PC-3 (cell line): ENCODE results near the gene COPG2. TPM values are rescaled to one million over a fixed set of nuclear protein-coding genes. Genes with fewer than 3 reads are reported as not detected.

Experiments
- ATAC-seq: fragments of 200-7000 bp; cut with Tn5 transposase; 2 replicates; pipeline ENCODE4 v1.9.1; 2020; ENCODE audit warnings: mild to moderate bottlenecking, moderate library complexity
- BruUV-seq: library from RNA; stranded (reverse); fragments of 400-500 nt; replicated peaks from 2 replicates; lab custom pipeline; 2021; lab: Mats Ljungman, UMichigan
- CTCF ChIA-PET: fragments of 300-600 bp; sonication (Branson Sonifier 250); formaldehyde crosslinking; loops from one replicate; lab custom pipeline; 2022; ENCODE audit warnings: antibody characterized with exemption; lab: Charles Lee
- POLR2A ChIA-PET: fragments of 300-600 bp; sonication (Branson Sonifier 250); formaldehyde crosslinking; loops from one replicate; lab custom pipeline; 2022; ENCODE audit warnings: antibody characterized with exemption; ENCODE audit not compliant: unreplicated experiment; lab: Charles Lee
- DNase-seq: peaks from one replicate; pipeline ENCODE4 v3.0.0-alpha.2; 2015
- H2AFZ ChIP-seq: fragments of 300-600 bp; sonication (generic); 2 replicates; pipeline ENCODE4 v1.6.0; 2016; ENCODE audit warnings: antibody characterized with exemption, low read length
- H3F3A ChIP-seq: fragments of 300-600 bp; sonication (generic); one replicate; pipeline ENCODE4 v1.6.0; 2017; ENCODE audit warnings: antibody characterized with exemption, low read length, control low read depth, mild to moderate bottlenecking; ENCODE audit not compliant: unreplicated experiment
- H3K27ac ChIP-seq: fragments of 300-600 bp; sonication (generic); 2 replicates; pipeline ENCODE4 v1.5.1; 2016; ENCODE audit warnings: mild to moderate bottlenecking, low read length
- H3K27me3 ChIP-seq: fragments of 300-600 bp; sonication (generic); 2 replicates; pipeline ENCODE4 v1.6.1; 2016; ENCODE audit warnings: low read length, mixed read lengths
- H3K36me3 ChIP-seq: fragments of 300-600 bp; sonication (generic); 2 replicates; pipeline ENCODE4 v1.6.1; 2016; ENCODE audit warnings: low read depth, mixed run types, low read length, mixed read lengths
- H3K4me1 ChIP-seq: fragments of 300-600 bp; sonication (generic); 2 replicates; pipeline ENCODE4 v1.5.1; 2016; ENCODE audit warnings: low read length; ENCODE audit not compliant: insufficient read depth
- H3K4me2 ChIP-seq: fragments of 300-600 bp; sonication (generic); 2 replicates; pipeline ENCODE4 v1.6.0; 2016; ENCODE audit warnings: low read length
- H3K4me3 ChIP-seq: fragments of 300-600 bp; sonication (generic); 2 replicates; pipeline ENCODE4 v1.5.1; 2016; ENCODE audit warnings: mild to moderate bottlenecking, low read length, mixed read lengths
- H3K79me2 ChIP-seq: fragments of 300-600 bp; sonication (generic); 2 replicates; pipeline ENCODE4 v1.6.1; 2017; ENCODE audit warnings: low read length, mixed read lengths
- H3K9ac ChIP-seq: fragments of 300-600 bp; sonication (generic); 2 replicates; pipeline ENCODE4 v1.6.0; 2016; ENCODE audit warnings: mild to moderate bottlenecking, low read length
- H3K9me2 ChIP-seq: fragments of 300-600 bp; sonication (generic); replicated peaks from 2 replicates; pipeline ENCODE4 v1.6.1; 2016; ENCODE audit warnings: mixed run types, low read length, mixed read lengths
- H3K9me3 ChIP-seq: fragments of 300-600 bp; sonication (generic); 2 replicates; pipeline ENCODE4 v1.6.1; 2016; ENCODE audit warnings: low read length, mixed read lengths
- H4K20me1 ChIP-seq: fragments of 300-600 bp; sonication (generic); 2 replicates; pipeline ENCODE4 v1.6.1; 2016; ENCODE audit warnings: low read length, mixed read lengths
- EZH2 ChIP-seq: fragments of 300-600 bp; sonication (generic); IDR thresholded peaks from one replicate; pipeline ENCODE4 v1.6.1; 2017; ENCODE audit warnings: antibody characterized with exemption, mild to moderate bottlenecking, low read length; ENCODE audit not compliant: unreplicated experiment
- EZH2phosphoT487 ChIP-seq: fragments of 300-600 bp; sonication (generic); IDR thresholded peaks from 2 replicates; pipeline ENCODE4 v1.6.1; 2018; ENCODE audit warnings: mild to moderate bottlenecking, antibody characterized with exemption, low read length, borderline replicate concordance
- intact Hi-C: fragments of 100-400 bp; cut with micrococcal nuclease; formaldehyde crosslinking; loops from 2 replicates; pipeline ENCODE4 v1.9.0; 2023
- total RNA-seq: library from RNA; depleted of rRNA; stranded (reverse); fragments of >200 nt; gene quantifications from 2 replicates; pipeline ENCODE4 v1.2.3, GENCODE V29; 2014
- TF ChIP-seq, protein P1 (sequence below): fragments of 300-600 bp; sonication (generic); conservative IDR thresholded peaks from 2 replicates; pipeline ENCODE4 v1.5.1; 2017; ENCODE audit warnings: antibody characterized with exemption, low read depth, mild to moderate bottlenecking, low read length

The COPG2 gene
- total RNA-seq, 1 experiment from 2014 or later: 9.1 TPM

DNA sequence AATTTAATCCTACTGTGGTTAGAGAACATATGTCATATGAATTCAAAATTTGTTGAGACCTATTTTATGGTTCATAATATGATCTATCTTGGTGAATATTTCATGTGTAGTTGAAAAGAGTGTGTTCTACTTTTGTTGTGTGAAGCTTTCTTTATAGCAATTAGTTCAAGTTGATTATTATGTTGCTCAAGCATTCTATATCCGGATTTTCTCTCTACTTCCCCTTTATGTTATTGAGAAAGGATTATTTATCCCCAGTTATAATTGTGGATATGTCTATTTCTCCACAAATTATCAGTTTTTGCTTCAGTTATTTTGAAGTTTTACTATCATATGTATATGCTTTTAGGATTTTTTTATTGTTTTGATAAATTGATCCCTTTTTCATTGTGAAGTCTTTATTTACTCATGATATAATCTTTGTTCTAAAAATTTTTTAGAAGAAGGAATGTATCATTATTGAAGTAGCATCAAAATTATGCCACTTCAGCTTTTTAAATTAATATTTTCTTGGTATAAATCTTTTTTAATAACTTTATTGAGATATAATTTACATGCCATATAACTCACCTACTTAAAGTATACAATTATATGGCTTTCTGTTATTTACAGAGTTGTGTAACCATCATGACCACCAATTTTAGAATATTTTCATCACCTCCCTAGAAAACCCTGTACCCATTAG is 188.7 kb downstream of the COPG2 start:
- TF ChIP-seq EZH2: no peak
- no peak for TF ChIP-seq EZH2phosphoT487
- TF ChIP-seq, protein P1, sequence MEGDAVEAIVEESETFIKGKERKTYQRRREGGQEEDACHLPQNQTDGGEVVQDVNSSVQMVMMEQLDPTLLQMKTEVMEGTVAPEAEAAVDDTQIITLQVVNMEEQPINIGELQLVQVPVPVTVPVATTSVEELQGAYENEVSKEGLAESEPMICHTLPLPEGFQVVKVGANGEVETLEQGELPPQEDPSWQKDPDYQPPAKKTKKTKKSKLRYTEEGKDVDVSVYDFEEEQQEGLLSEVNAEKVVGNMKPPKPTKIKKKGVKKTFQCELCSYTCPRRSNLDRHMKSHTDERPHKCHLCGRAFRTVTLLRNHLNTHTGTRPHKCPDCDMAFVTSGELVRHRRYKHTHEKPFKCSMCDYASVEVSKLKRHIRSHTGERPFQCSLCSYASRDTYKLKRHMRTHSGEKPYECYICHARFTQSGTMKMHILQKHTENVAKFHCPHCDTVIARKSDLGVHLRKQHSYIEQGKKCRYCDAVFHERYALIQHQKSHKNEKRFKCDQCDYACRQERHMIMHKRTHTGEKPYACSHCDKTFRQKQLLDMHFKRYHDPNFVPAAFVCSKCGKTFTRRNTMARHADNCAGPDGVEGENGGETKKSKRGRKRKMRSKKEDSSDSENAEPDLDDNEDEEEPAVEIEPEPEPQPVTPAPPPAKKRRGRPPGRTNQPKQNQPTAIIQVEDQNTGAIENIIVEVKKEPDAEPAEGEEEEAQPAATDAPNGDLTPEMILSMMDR: no peak
- no peak for DNase-seq
- H3F3A ChIP-seq: no peaks in the 10 kb centered on the region
- H3K4me3 ChIP-seq: no peak overlapping the region
- no peak overlapping the region for H3K9ac ChIP-seq
- no peak overlapping the region for H3K27ac ChIP-seq
- peaks cover 8% of the 10 kb centered on the region; the same call in 1 of the 2 replicates for H3K9me3 ChIP-seq
- no peak overlapping the region for H3K4me2 ChIP-seq
- BruUV-seq: no TSS peak
- H3K79me2 ChIP-seq: no peaks in the 10 kb centered on the region
- POLR2A ChIA-PET: no interaction called here
- no peak for ATAC-seq
- no peaks in the 10 kb centered on the region for H4K20me1 ChIP-seq
- no peaks in the 10 kb centered on the region for H3K27me3 ChIP-seq
- CTCF ChIA-PET: no interaction called here
- no peaks in the 10 kb centered on the region for H3K4me1 ChIP-seq
- H3K9me2 ChIP-seq: no peaks in the 10 kb centered on the region
- H3K36me3 ChIP-seq: no peaks in the 10 kb centered on the region; the same call in 1 of the 2 replicates
- H2AFZ ChIP-seq: no peak overlapping the region
- intact Hi-C loops: no loop called here

DNA sequence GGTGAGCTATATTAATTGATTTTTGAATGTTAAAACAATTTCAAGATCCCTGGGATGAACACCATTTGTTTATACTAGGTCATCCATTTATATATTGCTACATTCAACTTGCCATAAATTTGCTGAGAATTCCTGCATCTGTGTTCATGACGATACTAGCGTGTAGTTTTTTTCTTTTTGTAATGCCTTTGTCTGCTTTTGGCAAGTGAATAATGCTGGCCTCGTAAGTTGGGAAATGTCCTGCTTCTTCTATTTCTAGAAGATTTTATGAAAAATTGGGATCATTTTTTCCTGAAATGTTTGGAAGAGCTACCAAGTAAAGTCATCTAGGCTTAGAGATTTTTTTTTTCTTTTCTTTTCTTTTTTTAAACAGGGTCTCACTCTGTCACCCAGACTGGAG is 189.6 kb downstream of the COPG2 start:
- Histone ChIP-seq H3K9me2 (no peaks in the 10 kb centered on the region), H3K4me2 (no peak overlapping the region)

More for the DNA sequence above, 189.6 kb downstream of the COPG2 start:
- Histone ChIP-seq H3K9me3 (peaks cover 8% of the 10 kb centered on the region; the same call in 1 of the 2 replicates), H3K9ac (no peak overlapping the region), H3K27ac (no peak overlapping the region), H2AFZ (no peak overlapping the region), H3K36me3 (no peaks in the 10 kb centered on the region; the same call in 1 of the 2 replicates), H3K27me3 (no peaks in the 10 kb centered on the region), H3F3A (no peaks in the 10 kb centered on the region), H3K79me2 (no peaks in the 10 kb centered on the region), H3K4me3 (no peak overlapping the region), H3K4me1 (no peaks in the 10 kb centered on the region), H4K20me1 (no peaks in the 10 kb centered on the region)
- ChIA-PET POLR2A (no interaction called here), CTCF (no interaction called here)
- DNase-seq (no peak), ATAC-seq (no peak)
- TF ChIP-seq EZH2phosphoT487: no peak
- TF ChIP-seq, protein P1: no peak
- TF ChIP-seq EZH2: no peak
- no TSS peak for BruUV-seq
- intact Hi-C loops: no loop called here
